Retinal pigment epithelial cell (primary cell): ENCODE data around the gene TRIM67.

Experiments used
- DNase-seq: peaks from one replicate; pipeline ENCODE4 v3.0.0-alpha.2; 2010; ENCODE audit warnings: low read depth
- H3K4me3 ChIP-seq: 2 replicates; pipeline ENCODE4 v1.5.1; 2011; ENCODE audit warnings: mild to moderate bottlenecking, low read length, control low read depth, moderate library complexity
- CTCF ChIP-seq: conservative IDR thresholded peaks from 2 replicates; pipeline ENCODE4 v1.5.1; 2011; ENCODE audit warnings: low read depth, low read length, control low read depth, inconsistent platforms

The TRIM67 gene

GRCh38 chr1:231188072-231188471, 26.2 kb downstream of the TRIM67 start:
- no peak for TF ChIP-seq CTCF
- no peak for DNase-seq
- H3K4me3 ChIP-seq, result no peak overlapping the region

GRCh38 chr1:231188768-231189167, 26.9 kb downstream of the TRIM67 start:
- DNase-seq, result no peak
- no peak for TF ChIP-seq CTCF
- no peak overlapping the region for H3K4me3 ChIP-seq

- H3K4me3 ChIP-seq, result no peak overlapping the region
- no peak for TF ChIP-seq CTCF
- DNase-seq, result no peak
Observed at GRCh38 chr1:231189683-231190270, 27.9 kb downstream of the TRIM67 start.

- no peak overlapping the region for H3K4me3 ChIP-seq
- no peak for TF ChIP-seq CTCF
- DNase-seq, result no peak
Observed at GRCh38 chr1:231190456-231190855, 28.6 kb downstream of the TRIM67 start.

GRCh38 chr1:231192620-231193163, 30.8 kb downstream of the TRIM67 start:
- DNase-seq, result peak; percentile 96
- no peak overlapping the region for H3K4me3 ChIP-seq
- TF ChIP-seq CTCF, result no peak

GRCh38 chr1:231193710-231194340, 32.0 kb downstream of the TRIM67 start:
- no peak for DNase-seq
- TF ChIP-seq CTCF, result no peak
- H3K4me3 ChIP-seq, result no peak overlapping the region

GRCh38 chr1:231194476-231194842, 32.6 kb downstream of the TRIM67 start:
- no peak overlapping the region for H3K4me3 ChIP-seq
- TF ChIP-seq CTCF, result no peak
- no peak for DNase-seq
